ENCODE results near the gene CCDC40. TPM values are rescaled to one million over a fixed set of nuclear protein-coding genes. Genes with fewer than 3 reads are reported as not detected.

CCDC40 gene
- total and polyA plus RNA-seq, 2 of the 13 experiments (the other 11 are each of a cell fraction or from before 2014, with no cell fraction given) = 4.1 to 5.5 TPM

- intact Hi-C loops (cut with micrococcal nuclease; ENCODE audit: unreplicated experiment) = no loop called here
- BruUV-seq (replicated peaks) = no TSS peak
- ATAC-seq = no peak
Observed at GRCh38 chr17:80104321-80104955, 68.0 kb downstream of the CCDC40 start.

GRCh38 chr17:80104956-80105375 is 68.5 kb downstream of the CCDC40 start:
- Histone ChIP-seq H3K27me3 (ENCODE audit: control insufficient read depth in 1 of 2, insufficient read depth in 2 of 2, low read length in 2 of 2) (peaks cover 0 to 3% of the 10 kb centered on the region in 2 experiments; a peak in 1 of 5 replicates), H3K36me3 (replicated peaks in 1 of 2; ENCODE audit: control insufficient read depth in 1 of 2, insufficient read depth in 2 of 2, low read length in 2 of 2) (no peaks in the 10 kb centered on the region; a peak in 1 of 5 replicates), H4K20me1 (ENCODE audit: insufficient read depth, low read length) (no peaks in the 10 kb centered on the region), H3K9ac (ENCODE audit: insufficient read depth, low read depth, low read length) (no peak overlapping the region), H3K27ac (ENCODE audit: extremely low read length, insufficient read depth, low read length) (no peak overlapping the region), H3K79me2 (ENCODE audit: insufficient read depth, low read length) (peaks cover 9% of the 10 kb centered on the region), H3K4me3 (replicated peaks in 1 of 3; ENCODE audit: insufficient read depth in 1 of 3, low read depth in 2 of 3, low read length in 3 of 3) (no peak overlapping the region), H3K9me3 (ENCODE audit: low read length) (no peaks in the 10 kb centered on the region), H2AFZ (ENCODE audit: low read length) (no peak overlapping the region), H3K4me1 (ENCODE audit: insufficient read depth, low read length) (peaks cover 29% of the 10 kb centered on the region), H3K4me2 (ENCODE audit: low read depth, low read length) (no peak overlapping the region)
- no peak for DNase-seq (ENCODE audit: low spot score)
- CTCF ChIA-PET (ENCODE audit: low intra/inter-chr PET ratio, low total read pairs) = no interaction called here
- BruUV-seq (replicated peaks) = no TSS peak
- POLR2A ChIA-PET = no interaction called here
- 96% methylated on average over 17 of the region's 18 CpGs for WGBS (ENCODE audit: low lambda C conversion rate)
- in situ Hi-C loops (cut with HindIII; ENCODE audit: extremely low pct_ligation_motif_present, low pct_unique_long_range_greater_than_20kb) = no loop called here
- intact Hi-C loops (cut with micrococcal nuclease; ENCODE audit: unreplicated experiment) = no loop called here
- no peak for ATAC-seq
- FAIRE-seq = no peak
- TF ChIP-seq FOXO4 (CRISPR knock-in tag; conservative IDR thresholded peaks at IDR 0.05) (no peak), HMGXB4 (CRISPR knock-in tag; IDR thresholded peaks at IDR 0.05; ENCODE audit: borderline replicate concordance in 1 of 2, low read depth in 1 of 2) (no peak), ARID3A (IDR thresholded peaks at IDR 0.05; ENCODE audit: low read depth, low read length) (no peak), GATA4 (IDR thresholded peaks at IDR 0.05; ENCODE audit: borderline replicate concordance, low read depth) (no peak), ZNF354B (CRISPR knock-in tag; IDR thresholded peaks at IDR 0.05) (no peak), SMARCE1 (IDR thresholded peaks at IDR 0.05; ENCODE audit: borderline replicate concordance) (no peak), SETDB1 (CRISPR knock-in tag; IDR thresholded peaks at IDR 0.05; ENCODE audit: borderline replicate concordance) (no peak)

More at GRCh38 chr17:80104321-80104955, 68.0 kb downstream of the CCDC40 start:
- CTCF ChIA-PET (ENCODE audit: low intra/inter-chr PET ratio, low total read pairs) = no interaction called here
- H3K4me3 ChIP-seq (replicated peaks in 1 of 3; ENCODE audit: insufficient read depth in 1 of 3, low read depth in 2 of 3, low read length in 3 of 3) = no peak overlapping the region
- no peak for DNase-seq (ENCODE audit: low spot score)
- no peak overlapping the region for H3K4me2 ChIP-seq (ENCODE audit: low read depth, low read length)
- TF ChIP-seq, protein P1, sequence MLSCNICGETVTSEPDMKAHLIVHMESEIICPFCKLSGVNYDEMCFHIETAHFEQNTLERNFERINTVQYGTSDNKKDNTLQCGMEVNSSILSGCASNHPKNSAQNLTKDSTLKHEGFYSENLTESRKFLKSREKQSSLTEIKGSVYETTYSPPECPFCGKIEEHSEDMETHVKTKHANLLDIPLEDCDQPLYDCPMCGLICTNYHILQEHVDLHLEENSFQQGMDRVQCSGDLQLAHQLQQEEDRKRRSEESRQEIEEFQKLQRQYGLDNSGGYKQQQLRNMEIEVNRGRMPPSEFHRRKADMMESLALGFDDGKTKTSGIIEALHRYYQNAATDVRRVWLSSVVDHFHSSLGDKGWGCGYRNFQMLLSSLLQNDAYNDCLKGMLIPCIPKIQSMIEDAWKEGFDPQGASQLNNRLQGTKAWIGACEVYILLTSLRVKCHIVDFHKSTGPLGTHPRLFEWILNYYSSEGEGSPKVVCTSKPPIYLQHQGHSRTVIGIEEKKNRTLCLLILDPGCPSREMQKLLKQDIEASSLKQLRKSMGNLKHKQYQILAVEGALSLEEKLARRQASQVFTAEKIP (CRISPR knock-in tag; IDR thresholded peaks at IDR 0.05; ENCODE audit: borderline replicate concordance) = no peak
- TF ChIP-seq AGO2 (optimal IDR thresholded peaks at IDR 0.05; ENCODE audit: low read depth, low read length) = peak; percentile 80
- TF ChIP-seq AGO1 (IDR thresholded peaks at IDR 0.05; ENCODE audit: low read depth, low read length, poor library complexity, severe bottlenecking) = peak; percentile 22
- TF ChIP-seq TEAD3 (CRISPR knock-in tag; optimal IDR thresholded peaks at IDR 0.05; ENCODE audit: borderline replicate concordance) = no peak
- no peak overlapping the region for H3K9ac ChIP-seq (ENCODE audit: insufficient read depth, low read depth, low read length)
- no peak overlapping the region for H3K27ac ChIP-seq (ENCODE audit: extremely low read length, insufficient read depth, low read length)
- POLR2A ChIA-PET = no interaction called here
- no peaks in the 10 kb centered on the region for H4K20me1 ChIP-seq (ENCODE audit: insufficient read depth, low read length)
- H3K27me3 ChIP-seq (ENCODE audit: control insufficient read depth in 1 of 2, insufficient read depth in 2 of 2, low read length in 2 of 2) = peaks cover 0 to 9% of the 10 kb centered on the region in 2 experiments; a peak in 1 of 5 replicates
- peaks cover 34% of the 10 kb centered on the region for H3K4me1 ChIP-seq (ENCODE audit: insufficient read depth, low read length)
- no peaks in the 10 kb centered on the region for H3K9me3 ChIP-seq (ENCODE audit: low read length)
- 93% methylated on average over 23 of the region's 26 CpGs for WGBS (ENCODE audit: low lambda C conversion rate)
- FAIRE-seq = no peak
- no peaks in the 10 kb centered on the region; a peak in 1 of 5 replicates for H3K36me3 ChIP-seq (replicated peaks in 1 of 2; ENCODE audit: control insufficient read depth in 1 of 2, insufficient read depth in 2 of 2, low read length in 2 of 2)
- no peak overlapping the region for H2AFZ ChIP-seq (ENCODE audit: low read length)
- in situ Hi-C loops (cut with HindIII; ENCODE audit: extremely low pct_ligation_motif_present, low pct_unique_long_range_greater_than_20kb) = no loop called here
- H3K79me2 ChIP-seq (ENCODE audit: insufficient read depth, low read length) = peaks cover 9% of the 10 kb centered on the region
